ENCODE data around the gene UBE2QL1.

UBE2QL1 gene

GRCh38 chr5:6402939-6403338 lies 45.7 kb upstream of the UBE2QL1 start:
- no peak overlapping the region for H3K9ac ChIP-seq (ENCODE audit: low read length)
- H3K27me3 ChIP-seq (ENCODE audit: low read length) = no peaks in the 10 kb centered on the region
- H3K79me2 ChIP-seq (ENCODE audit: insufficient read depth, low read length) = no peaks in the 10 kb centered on the region
- no peak overlapping the region for H3K4me2 ChIP-seq (ENCODE audit: low read depth, low read length, poor library complexity, severe bottlenecking)
- H2AFZ ChIP-seq (ENCODE audit: low read depth, low read length, severe bottlenecking) = no peak overlapping the region
- H3K9me2 ChIP-seq (replicated peaks; ENCODE audit: insufficient read depth, low read length) = no peaks in the 10 kb centered on the region
- H4K20me1 ChIP-seq (ENCODE audit: low read depth, low read length) = no peaks in the 10 kb centered on the region
- TF ChIP-seq CTCF (IDR thresholded peaks at IDR 0.05; ENCODE audit: insufficient read depth, low read length, poor library complexity, severe bottlenecking) (no peak), EZH2phosphoT487 (conservative IDR thresholded peaks at IDR 0.05; ENCODE audit: low read length) (no peak)
- H3K4me3 ChIP-seq (ENCODE audit: insufficient read depth, low read length, poor library complexity, severe bottlenecking) = no peak overlapping the region
- no peak overlapping the region for H3K27ac ChIP-seq (ENCODE audit: low read depth, low read length)
- H3F3A ChIP-seq (ENCODE audit: insufficient read depth) = no peaks in the 10 kb centered on the region
- no peaks in the 10 kb centered on the region for H3K9me3 ChIP-seq (ENCODE audit: insufficient read depth, low read length)
- H3K36me3 ChIP-seq (ENCODE audit: low read length) = no peaks in the 10 kb centered on the region

GRCh38 chr5:6403416-6403815 lies 45.2 kb upstream of the UBE2QL1 start:
- Histone ChIP-seq H3K4me2 (ENCODE audit: low read depth, low read length, poor library complexity, severe bottlenecking) (no peak overlapping the region), H3K9ac (ENCODE audit: low read length) (no peak overlapping the region), H3K79me2 (ENCODE audit: insufficient read depth, low read length) (no peaks in the 10 kb centered on the region), H3K27me3 (ENCODE audit: low read length) (no peaks in the 10 kb centered on the region), H3K27ac (ENCODE audit: low read depth, low read length) (no peak overlapping the region), H4K20me1 (ENCODE audit: low read depth, low read length) (no peaks in the 10 kb centered on the region), H3K4me3 (ENCODE audit: insufficient read depth, low read length, poor library complexity, severe bottlenecking) (no peak overlapping the region), H3K9me2 (replicated peaks; ENCODE audit: insufficient read depth, low read length) (no peaks in the 10 kb centered on the region), H3F3A (ENCODE audit: insufficient read depth) (no peaks in the 10 kb centered on the region), H3K36me3 (ENCODE audit: low read length) (no peaks in the 10 kb centered on the region), H3K9me3 (ENCODE audit: insufficient read depth, low read length) (no peaks in the 10 kb centered on the region), H2AFZ (ENCODE audit: low read depth, low read length, severe bottlenecking) (no peak overlapping the region)
- no peak for TF ChIP-seq EZH2phosphoT487 (conservative IDR thresholded peaks at IDR 0.05; ENCODE audit: low read length)
- no peak for TF ChIP-seq CTCF (IDR thresholded peaks at IDR 0.05; ENCODE audit: insufficient read depth, low read length, poor library complexity, severe bottlenecking)

GRCh38 chr5:6404129-6404528 lies 44.5 kb upstream of the UBE2QL1 start:
- Histone ChIP-seq H3F3A (ENCODE audit: insufficient read depth) (no peaks in the 10 kb centered on the region), H4K20me1 (ENCODE audit: low read depth, low read length) (no peaks in the 10 kb centered on the region), H2AFZ (ENCODE audit: low read depth, low read length, severe bottlenecking) (no peak overlapping the region), H3K36me3 (ENCODE audit: low read length) (no peaks in the 10 kb centered on the region), H3K9ac (ENCODE audit: low read length) (no peak overlapping the region), H3K4me3 (ENCODE audit: insufficient read depth, low read length, poor library complexity, severe bottlenecking) (no peak overlapping the region), H3K4me2 (ENCODE audit: low read depth, low read length, poor library complexity, severe bottlenecking) (no peak overlapping the region), H3K79me2 (ENCODE audit: insufficient read depth, low read length) (no peaks in the 10 kb centered on the region), H3K27me3 (ENCODE audit: low read length) (no peaks in the 10 kb centered on the region), H3K27ac (ENCODE audit: low read depth, low read length) (no peak overlapping the region), H3K9me3 (ENCODE audit: insufficient read depth, low read length) (no peaks in the 10 kb centered on the region), H3K9me2 (replicated peaks; ENCODE audit: insufficient read depth, low read length) (no peaks in the 10 kb centered on the region)
- TF ChIP-seq CTCF (IDR thresholded peaks at IDR 0.05; ENCODE audit: insufficient read depth, low read length, poor library complexity, severe bottlenecking) (no peak), EZH2phosphoT487 (conservative IDR thresholded peaks at IDR 0.05; ENCODE audit: low read length) (no peak)

All from SU-DHL-6 (cell line).